Neural progenitor cell (in vitro differentiated cells): Measurements from ENCODE around the gene C9orf153.

ENCODE experiments used
- EZH2 ChIP-seq: fragments of 200-600 bp; sonication (generic); IDR thresholded peaks from 2 replicates; pipeline ENCODE4 v1.6.1; 2017; ENCODE audit warnings: antibody characterized with exemption, mild to moderate bottlenecking, moderate library complexity
- TF ChIP-seq, protein P1 (sequence below): fragments of 200-600 bp; sonication (generic); IDR thresholded peaks from 2 replicates; pipeline ENCODE4 v1.5.1; 2017; ENCODE audit warnings: antibody characterized with exemption, mild to moderate bottlenecking

DNA sequence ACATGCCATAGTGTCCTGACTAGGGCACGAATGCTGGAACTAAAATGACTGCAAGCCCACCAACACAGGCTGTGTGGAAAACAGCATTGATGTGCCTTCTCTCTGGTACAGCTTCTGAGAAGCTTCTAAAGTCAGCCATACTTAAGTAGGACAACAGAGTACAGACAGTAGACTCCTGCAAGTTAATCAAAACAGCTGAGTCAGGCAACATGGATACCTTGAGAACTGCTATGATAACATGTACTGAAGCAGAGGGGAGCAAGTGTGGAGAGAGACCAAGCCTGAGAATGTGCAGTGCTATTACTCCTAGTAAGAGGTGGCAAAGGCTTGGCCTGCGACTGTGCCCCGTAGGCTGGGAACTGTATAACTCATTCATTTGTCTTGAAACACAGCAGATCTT is 20.4 kb upstream of the C9orf153 start:
- TF ChIP-seq, protein P1, sequence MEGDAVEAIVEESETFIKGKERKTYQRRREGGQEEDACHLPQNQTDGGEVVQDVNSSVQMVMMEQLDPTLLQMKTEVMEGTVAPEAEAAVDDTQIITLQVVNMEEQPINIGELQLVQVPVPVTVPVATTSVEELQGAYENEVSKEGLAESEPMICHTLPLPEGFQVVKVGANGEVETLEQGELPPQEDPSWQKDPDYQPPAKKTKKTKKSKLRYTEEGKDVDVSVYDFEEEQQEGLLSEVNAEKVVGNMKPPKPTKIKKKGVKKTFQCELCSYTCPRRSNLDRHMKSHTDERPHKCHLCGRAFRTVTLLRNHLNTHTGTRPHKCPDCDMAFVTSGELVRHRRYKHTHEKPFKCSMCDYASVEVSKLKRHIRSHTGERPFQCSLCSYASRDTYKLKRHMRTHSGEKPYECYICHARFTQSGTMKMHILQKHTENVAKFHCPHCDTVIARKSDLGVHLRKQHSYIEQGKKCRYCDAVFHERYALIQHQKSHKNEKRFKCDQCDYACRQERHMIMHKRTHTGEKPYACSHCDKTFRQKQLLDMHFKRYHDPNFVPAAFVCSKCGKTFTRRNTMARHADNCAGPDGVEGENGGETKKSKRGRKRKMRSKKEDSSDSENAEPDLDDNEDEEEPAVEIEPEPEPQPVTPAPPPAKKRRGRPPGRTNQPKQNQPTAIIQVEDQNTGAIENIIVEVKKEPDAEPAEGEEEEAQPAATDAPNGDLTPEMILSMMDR: no peak
- TF ChIP-seq EZH2: no peak
